Esophagus squamous epithelium (tissue), 5 donors: ENCODE data around the gene TUB. TPM values are rescaled to one million over a fixed set of nuclear protein-coding genes. Genes with fewer than 3 reads are reported as not detected.

ENCODE experiments used
- DNase-seq: peaks from one replicate; lab custom pipeline; 2025; lab: John Stamatoyannopoulos, UW
- H3K27ac ChIP-seq, 4 donors: fragments of 200-600 bp; sonication (generic); one replicate each; pipeline ENCODE4 v1.5.1; 2016 to 2019; ENCODE audit warnings: mild to moderate bottlenecking in 1 of 4
- H3K27me3 ChIP-seq, 4 donors: fragments of 200-600 bp; sonication (generic); 1 replicate in 3 of 4; 2 replicates in 1 of 4; pipeline versions ENCODE4 v1.5.1 to v1.6.0; 2017 to 2021; ENCODE audit warnings: antibody characterized with exemption in 1 of 4
- H3K36me3 ChIP-seq, 3 donors: fragments of 200-600 bp; sonication (generic); one replicate each; pipeline ENCODE4 v1.5.1; 2016 to 2019
- H3K4me1 ChIP-seq, 3 donors: fragments of 200-600 bp; sonication (generic); one replicate each; pipeline ENCODE4 v1.5.1; 2017 to 2019
- H3K4me3 ChIP-seq, 4 donors: fragments of 200-600 bp; sonication (generic); 1 replicate in 3 of 4; 2 replicates in 1 of 4; pipeline ENCODE4 v1.5.1; 2016 to 2019; ENCODE audit warnings: mild to moderate bottlenecking in 2 of 4, moderate library complexity in 1 of 4
- H3K9me3 ChIP-seq, 3 donors: fragments of 200-600 bp; sonication (generic); one replicate each; pipeline ENCODE4 v1.5.1; 2016 to 2019
- POLR2A ChIP-seq, 4 donors: fragments of 450-650 bp; IDR thresholded peaks; one replicate each; pipeline ENCODE4 v1.6.1; 2017; ENCODE audit warnings: antibody characterized with exemption in 4 of 4, mild to moderate bottlenecking in 4 of 4, moderate library complexity in 3 of 4
- WGBS, 2 donors: methylation state at CpG; one replicate each; pipeline ENCODE4 v1.1.5; 2018; 5-methylcytosine and 5-hydroxymethylcytosine counted together
- intact Hi-C: fragments of 100-400 bp; cut with DNase I; formaldehyde crosslinking; loops from one replicate; pipeline ENCODE4 v1.15.0; 2022
- total RNA-seq, 4 donors: library from RNA; depleted of rRNA; stranded (reverse); fragments of >200 nt; gene quantifications; one replicate each; pipeline ENCODE4 v1.1.0, GENCODE V29; 2016
- TF ChIP-seq, protein P1 (sequence below), 6 experiments: fragments of 450-650 bp in 4 of 6; fragments of 200-600 bp in 2 of 6; sonication (generic) in 2 of 6; IDR thresholded peaks; one replicate each; pipeline ENCODE4 v1.5.1; 2016 to 2019; ENCODE audit warnings: antibody characterized with exemption in 6 of 6, mild to moderate bottlenecking in 4 of 6, moderate library complexity in 4 of 6
- donor health status: DM: yes; HTN: yes; CAD: no.

Gene TUB
- total RNA-seq, 4 donors from 2014 or later: 1.7 to 6.1 (median 2.4) TPM

- no peak for DNase-seq
- intact Hi-C loops: no loop called here
- peak overlapping the region in 1 of 4 donors; percentile 75 for H3K4me3 ChIP-seq
- H3K27me3 ChIP-seq: peaks cover 0 to 41% (median 0%) of the 10 kb centered on the region in 4 donors
- no peaks in the 10 kb centered on the region for H3K36me3 ChIP-seq
- no peak overlapping the region for H3K27ac ChIP-seq
- H3K4me1 ChIP-seq: peaks cover 6 to 46% (median 15%) of the 10 kb centered on the region in 3 donors
- H3K9me3 ChIP-seq: no peaks in the 10 kb centered on the region
- 79 to 89% methylated on average over 6 to 9 of the region's 15 CpGs for WGBS, 2 donors
- TF ChIP-seq POLR2A (IDR thresholded peaks at IDR 0.05): no peak
- TF ChIP-seq, protein P1, sequence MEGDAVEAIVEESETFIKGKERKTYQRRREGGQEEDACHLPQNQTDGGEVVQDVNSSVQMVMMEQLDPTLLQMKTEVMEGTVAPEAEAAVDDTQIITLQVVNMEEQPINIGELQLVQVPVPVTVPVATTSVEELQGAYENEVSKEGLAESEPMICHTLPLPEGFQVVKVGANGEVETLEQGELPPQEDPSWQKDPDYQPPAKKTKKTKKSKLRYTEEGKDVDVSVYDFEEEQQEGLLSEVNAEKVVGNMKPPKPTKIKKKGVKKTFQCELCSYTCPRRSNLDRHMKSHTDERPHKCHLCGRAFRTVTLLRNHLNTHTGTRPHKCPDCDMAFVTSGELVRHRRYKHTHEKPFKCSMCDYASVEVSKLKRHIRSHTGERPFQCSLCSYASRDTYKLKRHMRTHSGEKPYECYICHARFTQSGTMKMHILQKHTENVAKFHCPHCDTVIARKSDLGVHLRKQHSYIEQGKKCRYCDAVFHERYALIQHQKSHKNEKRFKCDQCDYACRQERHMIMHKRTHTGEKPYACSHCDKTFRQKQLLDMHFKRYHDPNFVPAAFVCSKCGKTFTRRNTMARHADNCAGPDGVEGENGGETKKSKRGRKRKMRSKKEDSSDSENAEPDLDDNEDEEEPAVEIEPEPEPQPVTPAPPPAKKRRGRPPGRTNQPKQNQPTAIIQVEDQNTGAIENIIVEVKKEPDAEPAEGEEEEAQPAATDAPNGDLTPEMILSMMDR (IDR thresholded peaks at IDR 0.05): no peak
Observed at GRCh38 chr11:8082391-8083087, 1.5 kb downstream of the TUB start.

DNA sequence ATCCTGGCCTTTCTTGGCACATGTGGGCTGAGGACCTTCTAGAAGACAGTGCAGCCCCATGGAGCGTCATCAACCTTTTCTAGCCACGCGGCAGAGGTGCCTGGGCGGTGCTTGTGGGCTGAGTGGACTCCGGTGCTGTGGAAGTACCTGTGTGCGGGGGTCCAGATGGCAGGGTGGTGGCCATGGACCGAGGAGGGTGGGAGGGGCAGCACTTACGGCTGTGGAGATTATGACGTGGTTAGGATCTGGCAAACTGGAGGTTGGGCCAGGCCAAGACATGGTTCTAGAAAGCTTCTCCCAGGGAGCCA lies 2.0 kb downstream of the TUB start:
- Histone ChIP-seq H3K9me3 (no peaks in the 10 kb centered on the region), H3K27me3 (peaks cover 0 to 41% (median 0%) of the 10 kb centered on the region in 4 donors), H3K27ac (no peak overlapping the region), H3K4me1 (peaks cover 6 to 46% (median 15%) of the 10 kb centered on the region in 3 donors), H3K4me3 (no peak overlapping the region), H3K36me3 (no peaks in the 10 kb centered on the region)
- no peak for TF ChIP-seq POLR2A (IDR thresholded peaks at IDR 0.05)
- TF ChIP-seq, protein P1 (IDR thresholded peaks at IDR 0.05): no peak
- no peak for DNase-seq
- 79 to 82% methylated on average over 2 to 6 of the region's 9 CpGs for WGBS, 2 donors
- intact Hi-C loops: no loop called here

DNA sequence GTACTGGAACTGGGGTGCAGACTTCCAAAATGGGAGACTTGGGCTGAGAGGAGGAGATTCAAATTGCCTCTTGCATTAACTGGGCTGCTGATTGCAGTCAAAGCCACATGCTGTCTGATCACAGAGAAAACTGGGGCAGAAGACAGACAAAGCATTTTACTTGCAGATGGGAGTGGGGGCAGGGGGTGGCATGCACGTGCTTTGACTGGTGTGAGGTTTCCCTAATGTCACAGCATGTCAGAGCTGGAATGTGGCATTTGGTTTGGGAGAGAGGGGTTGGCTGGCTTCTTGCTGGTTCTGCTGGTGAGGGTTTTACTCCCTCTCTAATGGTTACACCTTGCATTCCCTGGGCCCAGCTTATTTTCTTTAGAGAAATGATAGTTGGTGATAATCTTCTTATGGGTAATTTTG lies 2.9 kb downstream of the TUB start:
- intact Hi-C loops: no loop called here
- Histone ChIP-seq H3K27me3 (peaks cover 0 to 41% (median 0%) of the 10 kb centered on the region in 4 donors), H3K27ac (no peak overlapping the region), H3K9me3 (no peaks in the 10 kb centered on the region), H3K4me1 (peaks cover 6 to 46% (median 15%) of the 10 kb centered on the region in 3 donors), H3K36me3 (no peaks in the 10 kb centered on the region), H3K4me3 (no peak overlapping the region)
- no peak for DNase-seq
- no peak for TF ChIP-seq POLR2A (IDR thresholded peaks at IDR 0.05)
- TF ChIP-seq, protein P1 (IDR thresholded peaks at IDR 0.05): no peak
- 50% methylated on average over 1 of the region's 1 CpG; no CpG with 5 or more reads in 1 of the 2 donors for WGBS, 2 donors

- Histone ChIP-seq H3K4me3 (no peak overlapping the region), H3K4me1 (peaks cover 6 to 46% (median 15%) of the 10 kb centered on the region in 3 donors), H3K9me3 (no peaks in the 10 kb centered on the region), H3K27ac (no peak overlapping the region), H3K36me3 (no peaks in the 10 kb centered on the region), H3K27me3 (peaks cover 0 to 41% (median 0%) of the 10 kb centered on the region in 4 donors)
- TF ChIP-seq, protein P1 (IDR thresholded peaks at IDR 0.05): no peak
- TF ChIP-seq POLR2A (IDR thresholded peaks at IDR 0.05): no peak
- no peak for DNase-seq
- 83 to 84% methylated on average over 4 to 6 of the region's 6 CpGs for WGBS, 2 donors
- intact Hi-C loops: no loop called here
Observed at GRCh38 chr11:8084352-8084751, 3.3 kb downstream of the TUB start.

- intact Hi-C loops: no loop called here
- Histone ChIP-seq H3K4me1 (peaks cover 6 to 49% (median 15%) of the 10 kb centered on the region in 3 donors), H3K4me3 (no peak overlapping the region), H3K27ac (no peak overlapping the region), H3K27me3 (peaks cover 0 to 36% (median 0%) of the 10 kb centered on the region in 4 donors), H3K9me3 (no peaks in the 10 kb centered on the region), H3K36me3 (no peaks in the 10 kb centered on the region)
- 80 to 86% methylated on average over 6 to 9 of the region's 11 CpGs for WGBS, 2 donors
- TF ChIP-seq, protein P1 (IDR thresholded peaks at IDR 0.05): no peak
- no peak for TF ChIP-seq POLR2A (IDR thresholded peaks at IDR 0.05)
- no peak for DNase-seq
Observed at GRCh38 chr11:8085011-8085645, 4.1 kb downstream of the TUB start.
